T-helper 9 cell (primary cell): ENCODE data around the gene SPG11.
A peak's percentile ranks its signal among the peaks of the same experiment; 100 is the strongest.
"Not testable (repeated sequence)": the region's sequence is repeated elsewhere in the genome, so short reads cannot be mapped to it uniquely, and the experiment has no call there.

Experiments
- DNase-seq: peaks from one replicate; pipeline ENCODE4 v3.0.0-alpha.2; 2020

The SPG11 gene

DNA sequence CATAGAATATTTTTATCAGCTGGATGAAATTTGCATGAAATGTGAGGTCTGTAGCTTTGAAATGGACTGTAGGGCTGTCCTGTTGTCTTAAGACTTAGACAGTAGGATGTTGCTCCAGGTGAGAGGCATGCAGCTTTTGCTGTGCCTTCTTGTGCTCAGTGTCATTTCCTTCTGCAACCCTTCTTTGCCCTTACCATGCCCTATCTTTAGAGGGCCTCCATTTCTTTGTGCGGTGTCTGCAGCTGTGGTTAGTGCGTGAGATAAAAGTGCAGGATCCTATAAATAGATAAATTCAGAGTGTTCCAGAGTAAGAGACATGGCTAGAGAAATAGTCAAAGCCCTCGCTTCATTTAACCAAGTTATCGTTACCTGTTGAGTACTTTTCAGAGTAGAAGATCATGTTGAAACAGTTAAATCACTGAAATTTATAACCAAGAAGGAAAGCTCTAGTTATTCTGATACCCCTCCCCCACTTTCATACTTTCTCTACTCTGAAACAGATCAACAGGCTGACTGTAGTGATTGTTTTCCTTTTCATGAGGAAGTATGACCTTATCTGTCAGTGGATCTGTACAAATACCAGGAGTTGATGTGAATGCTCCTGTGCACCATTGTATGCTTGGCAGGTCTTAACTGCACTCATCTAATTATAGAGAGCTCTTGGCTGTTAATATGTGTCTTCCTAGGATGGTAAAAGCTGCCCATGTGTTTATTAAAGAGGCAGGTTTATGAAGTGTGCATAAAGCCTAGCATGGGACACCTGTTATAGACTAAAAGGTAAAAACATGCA lies 108.3 kb downstream of the SPG11 start:
- DNase-seq, result no peak

DNA sequence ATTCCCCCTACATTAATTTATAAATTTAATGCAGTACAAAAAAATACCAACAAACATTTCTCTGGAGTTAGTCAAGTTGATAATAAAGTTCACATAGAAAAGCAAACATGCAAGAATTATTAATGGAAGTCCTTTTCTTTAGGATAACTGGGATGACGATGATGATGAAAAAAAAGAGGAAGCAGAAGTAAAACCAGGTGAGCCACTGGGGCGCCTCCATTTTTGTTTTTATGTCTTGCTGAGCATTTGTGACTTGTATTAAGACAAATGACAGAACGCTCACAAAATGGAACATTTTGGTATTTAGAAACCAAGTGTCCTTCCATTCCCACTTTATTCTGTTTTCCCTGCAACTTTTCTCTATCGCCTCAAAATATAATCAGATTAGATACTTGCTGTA lies 112.7 kb downstream of the SPG11 start:
- no peak for DNase-seq

DNA sequence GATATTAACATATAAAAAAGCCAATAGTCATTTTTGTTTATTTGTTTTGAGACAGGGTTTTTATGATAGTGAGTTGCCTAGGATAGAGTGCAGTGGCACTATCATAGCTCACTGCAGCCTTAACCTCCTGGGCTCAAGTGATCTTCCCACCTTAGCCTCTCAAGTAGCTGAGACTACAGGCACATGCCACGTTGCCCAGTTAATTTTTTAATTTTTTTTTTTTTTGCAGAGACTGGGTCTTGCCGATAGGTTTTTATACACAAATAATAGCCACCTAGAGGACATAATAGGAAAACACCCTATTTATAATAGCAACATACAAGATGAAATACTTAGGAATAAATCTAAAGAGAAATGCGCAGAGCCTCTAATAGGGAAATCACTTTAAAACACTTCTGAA lies 113.2 kb downstream of the SPG11 start:
- no peak for DNase-seq

DNA sequence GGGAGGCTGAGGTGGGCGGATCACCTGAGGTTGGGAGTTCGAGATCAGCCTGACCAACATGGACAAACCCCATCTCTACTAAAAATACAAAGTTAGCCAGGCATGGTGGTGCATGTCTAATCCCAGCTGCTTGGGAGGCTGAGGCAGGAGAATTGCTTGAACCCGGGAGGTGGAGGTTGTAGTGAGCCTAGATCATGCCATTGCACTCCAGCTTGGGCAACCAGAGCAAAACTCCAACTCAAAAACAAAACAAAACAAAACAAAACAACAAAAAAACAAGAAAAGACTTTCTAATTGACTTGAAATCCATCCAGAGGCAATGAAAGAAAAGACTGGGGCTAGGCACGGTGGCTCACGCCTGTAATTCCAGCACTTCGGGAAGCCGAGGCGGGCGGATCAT lies 114.3 kb downstream of the SPG11 start:
- DNase-seq, result not testable (repeated sequence)

DNA sequence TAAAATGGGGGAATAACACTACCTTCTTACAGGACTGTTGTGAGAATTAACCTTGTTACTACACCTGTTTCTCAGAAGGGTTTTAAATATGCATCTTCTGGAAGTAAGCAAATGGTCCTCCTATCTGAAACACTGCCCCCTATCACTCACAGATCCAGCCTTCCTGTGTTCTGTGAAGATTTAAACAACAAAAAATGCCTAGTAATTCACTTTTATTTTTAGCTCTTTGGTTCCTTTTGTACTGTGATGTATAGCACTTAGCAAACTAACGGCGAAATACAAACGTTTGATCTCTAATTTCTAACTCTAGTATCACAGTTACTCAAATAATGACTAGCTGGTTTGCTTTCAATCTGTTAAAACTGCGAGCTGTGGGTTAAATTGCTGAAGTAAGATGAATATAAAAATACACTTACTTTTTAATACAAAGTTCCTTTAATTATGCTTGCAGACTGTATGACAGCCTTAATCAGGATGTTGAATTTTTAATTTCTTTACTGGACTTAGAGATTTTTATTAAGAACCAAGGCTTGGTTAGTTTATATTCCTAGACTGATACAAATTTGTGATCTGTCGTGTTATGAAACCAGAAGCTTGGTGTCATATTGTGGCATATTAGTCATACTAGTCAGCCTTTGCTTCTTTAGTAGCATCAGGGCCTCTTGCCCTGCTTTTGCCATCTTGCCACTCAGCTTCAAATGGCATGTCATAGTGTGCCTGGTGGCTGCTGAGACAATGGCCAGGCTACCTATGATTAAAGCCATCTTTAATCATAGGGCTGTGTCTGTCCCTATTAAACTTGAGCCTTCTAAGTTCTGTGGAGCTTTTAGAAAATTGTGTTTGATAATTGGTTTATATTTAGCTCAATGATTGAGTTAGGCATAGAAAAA lies 117.3 kb downstream of the SPG11 start:
- DNase-seq, result no peak

DNA sequence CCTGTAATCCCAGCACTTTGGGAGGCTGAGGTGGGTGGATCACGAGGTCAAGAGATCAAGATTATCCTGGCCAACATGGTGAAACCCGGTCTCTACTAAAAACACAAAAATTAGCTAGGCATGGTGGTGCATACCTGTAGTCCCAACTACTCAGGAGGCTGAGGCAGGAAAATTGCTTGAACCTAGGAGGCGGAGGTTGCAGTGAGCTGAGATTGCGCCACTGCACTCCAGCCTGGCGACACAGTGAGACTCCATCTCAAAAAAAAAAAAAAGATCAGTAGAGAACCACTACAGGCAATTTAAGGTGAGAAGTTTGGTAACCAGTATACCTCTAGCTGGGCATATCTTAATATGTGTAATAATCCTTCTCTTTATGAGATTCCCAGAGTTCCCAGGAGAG lies 118.7 kb downstream of the SPG11 start:
- not testable (repeated sequence) for DNase-seq

DNA sequence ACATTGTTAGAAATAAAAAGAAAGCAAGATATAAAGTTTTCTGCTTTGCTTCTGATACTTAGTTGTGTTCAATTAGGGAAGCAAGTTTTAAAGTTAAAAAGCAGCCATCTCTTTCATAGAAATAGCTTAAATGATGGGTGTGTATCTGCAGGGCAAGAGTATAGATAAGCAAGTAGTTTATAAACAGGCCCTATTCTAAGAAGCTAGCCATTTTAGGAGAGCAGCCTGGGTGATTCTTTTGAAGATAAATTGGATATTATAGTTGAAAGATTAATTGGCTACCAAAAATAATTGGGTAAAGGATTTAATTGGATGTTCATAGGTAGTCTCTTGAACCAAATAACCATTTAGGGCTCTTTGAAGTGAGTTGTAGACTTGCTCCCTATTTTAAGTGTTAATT lies 120.9 kb downstream of the SPG11 start:
- no peak for DNase-seq

DNA sequence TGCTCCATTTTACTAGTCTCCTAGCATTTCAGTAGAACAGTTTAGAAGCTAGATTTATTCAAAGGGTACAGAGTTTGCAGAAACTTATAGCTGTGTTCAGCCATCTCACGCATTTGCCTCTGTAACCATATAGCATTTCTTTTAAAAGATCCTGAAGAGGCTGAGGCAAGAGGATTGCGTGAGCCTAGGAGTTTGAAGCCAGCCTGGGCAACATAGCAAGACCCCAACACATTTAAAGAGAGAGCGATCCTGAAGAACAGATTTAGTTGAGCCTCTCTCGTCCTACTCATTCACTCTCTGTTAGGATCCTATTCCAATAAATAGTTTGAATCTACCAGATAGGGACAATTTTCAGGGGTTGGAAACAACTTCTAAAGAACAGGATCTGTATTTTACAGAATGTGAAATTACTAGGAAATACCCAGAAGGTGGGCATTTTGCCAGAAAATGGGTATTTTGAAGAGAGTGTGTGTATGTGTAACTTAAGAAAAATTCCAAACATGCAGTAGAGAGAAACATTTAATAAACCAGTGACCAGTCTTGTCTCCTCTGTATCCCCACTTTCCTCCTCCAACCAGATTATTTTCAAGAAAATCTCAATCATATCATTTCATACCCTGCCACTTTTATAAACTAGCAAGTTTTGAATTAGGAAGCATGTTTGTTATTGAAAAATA lies 122.0 kb downstream of the SPG11 start:
- DNase-seq, result no peak

DNA sequence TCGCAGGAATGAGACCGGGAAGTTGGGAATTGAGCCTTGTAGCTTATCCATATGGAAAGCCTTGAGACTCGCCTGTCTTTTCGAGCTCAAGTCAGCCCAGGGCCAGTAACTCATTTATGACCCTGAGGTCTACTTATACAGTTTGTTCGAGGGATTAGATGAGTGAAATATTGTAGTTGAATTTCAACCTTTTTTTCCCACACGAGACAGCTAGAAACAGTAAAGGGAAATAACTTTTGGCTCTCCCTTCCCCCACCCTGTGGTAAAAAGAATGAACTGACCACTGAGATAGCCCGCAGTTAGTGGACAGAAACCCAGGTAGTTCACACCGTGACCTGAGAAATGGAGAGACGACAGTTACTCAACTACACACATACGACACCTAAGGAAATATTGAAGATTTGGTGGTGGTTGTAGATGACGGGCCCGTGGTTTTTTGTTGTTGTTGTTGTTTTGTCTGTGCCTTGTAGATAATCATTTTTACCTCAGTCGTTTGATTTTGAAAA lies 125.7 kb downstream of the SPG11 start:
- DNase-seq, result no peak

DNA sequence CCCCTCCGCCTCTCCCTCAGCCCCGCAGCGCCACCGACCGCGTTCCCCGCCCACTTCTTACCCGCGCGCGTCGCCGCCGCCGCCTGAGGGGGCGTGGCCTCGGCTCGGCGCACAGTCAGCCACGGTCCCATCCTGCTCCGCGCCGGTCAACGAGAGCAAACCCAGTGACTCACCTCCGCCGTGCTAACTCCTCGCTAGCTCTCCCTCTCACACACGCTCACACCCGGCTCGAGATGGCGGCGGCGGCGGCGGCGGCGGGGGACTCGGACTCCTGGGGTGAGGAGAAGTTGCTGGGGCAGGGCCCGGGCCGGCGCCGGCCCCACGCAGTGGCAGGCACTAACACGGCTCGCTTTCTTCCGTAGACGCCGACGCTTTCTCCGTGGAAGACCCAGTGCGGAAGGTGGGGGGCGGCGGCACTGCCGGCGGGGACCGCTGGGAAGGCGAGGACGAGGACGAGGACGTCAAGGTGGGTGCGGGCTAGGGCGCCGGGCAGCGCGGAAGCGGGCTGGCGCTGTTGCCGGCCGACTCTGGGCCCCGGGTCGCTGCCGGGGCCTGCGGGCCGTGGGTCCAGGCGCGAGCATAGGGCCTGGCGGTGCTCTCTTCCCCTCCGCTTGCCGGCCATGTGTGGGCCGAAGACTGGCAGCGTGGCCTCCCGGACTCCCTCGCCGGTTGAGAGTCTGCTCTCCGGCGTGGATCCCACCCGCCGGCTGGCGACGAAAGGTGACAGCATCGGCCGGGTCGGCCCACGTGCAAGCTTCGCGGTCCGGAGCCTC lies 126.3 kb downstream of the SPG11 start, which contains the start of gene EIF3J:
Gene EIF3J, plus strand, starts transcription at position 186 of the 773 bp plus-strand sequence. Its CDS starts 48 bp downstream, at position 234.
- DNase-seq, result peak; percentile 91

DNA sequence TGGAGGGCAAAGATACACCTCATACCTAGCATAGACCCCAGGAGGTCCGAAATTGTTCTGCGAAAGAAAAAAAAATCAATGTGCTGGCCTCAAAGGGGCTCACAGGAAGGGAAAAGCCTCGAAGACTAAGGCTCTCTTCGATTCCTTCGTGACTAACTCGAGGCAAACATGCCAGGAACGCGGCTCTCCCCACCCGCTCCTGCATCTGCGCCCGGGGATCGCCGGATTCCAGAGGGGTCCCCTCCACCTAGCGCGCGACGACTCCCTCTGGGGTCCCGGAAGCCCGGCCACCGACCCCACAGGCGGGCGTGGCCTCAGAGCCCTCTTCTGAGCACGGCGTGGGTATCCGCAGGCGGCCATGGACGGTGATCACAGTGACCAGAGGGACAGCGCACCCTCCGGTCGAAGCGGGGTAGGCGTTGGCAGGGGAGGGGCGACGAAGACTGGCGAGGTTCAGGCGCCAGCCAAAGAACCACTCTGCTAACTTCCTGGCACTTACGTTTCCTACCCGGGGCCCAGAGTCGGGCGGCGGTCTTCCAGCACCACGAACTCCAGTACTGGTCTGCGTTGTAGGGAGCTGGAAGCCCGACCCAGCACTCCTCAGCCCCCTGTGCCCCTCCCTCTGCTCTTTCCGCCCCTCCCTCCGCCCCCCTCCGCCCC lies 127.0 kb downstream of the SPG11 start:
- DNase-seq, result no peak

DNA sequence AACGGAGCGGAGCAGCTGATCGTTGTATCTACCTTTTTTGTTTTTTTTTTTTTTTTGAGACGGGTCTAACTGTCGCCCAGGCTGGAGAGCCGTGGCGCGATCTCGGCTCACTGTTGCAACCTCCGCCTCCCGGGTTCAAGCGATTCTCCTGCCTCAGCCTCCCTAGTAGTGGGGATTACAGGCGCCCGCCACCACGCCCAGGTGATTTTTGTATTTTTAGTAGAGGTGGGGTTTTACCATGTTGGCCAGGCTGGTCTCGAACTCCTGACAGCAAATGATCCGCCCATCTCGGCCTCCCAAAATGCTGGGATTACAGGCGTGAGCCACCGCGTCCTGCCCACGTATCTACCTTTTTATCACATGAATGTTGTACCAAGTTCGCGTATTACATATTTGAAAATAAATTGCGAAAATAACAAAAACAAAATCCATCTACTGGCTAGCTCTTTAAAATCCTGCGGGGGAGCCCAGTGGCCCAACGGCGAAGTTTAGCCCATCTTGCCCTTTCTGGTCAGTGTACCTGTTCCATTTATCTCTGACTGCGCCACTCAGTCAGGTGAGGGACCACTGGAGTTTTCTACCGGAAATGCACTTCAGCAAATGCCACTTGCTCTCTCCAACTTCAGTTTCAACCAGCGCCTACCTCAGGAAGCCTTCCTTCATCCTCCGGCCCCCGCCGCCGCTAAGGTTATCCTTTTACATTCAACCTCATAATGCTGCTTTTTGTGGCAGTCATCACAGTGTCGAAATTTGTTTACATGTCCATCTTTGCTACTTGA lies 127.8 kb downstream of the SPG11 start:
- peak; percentile 8 for DNase-seq

DNA sequence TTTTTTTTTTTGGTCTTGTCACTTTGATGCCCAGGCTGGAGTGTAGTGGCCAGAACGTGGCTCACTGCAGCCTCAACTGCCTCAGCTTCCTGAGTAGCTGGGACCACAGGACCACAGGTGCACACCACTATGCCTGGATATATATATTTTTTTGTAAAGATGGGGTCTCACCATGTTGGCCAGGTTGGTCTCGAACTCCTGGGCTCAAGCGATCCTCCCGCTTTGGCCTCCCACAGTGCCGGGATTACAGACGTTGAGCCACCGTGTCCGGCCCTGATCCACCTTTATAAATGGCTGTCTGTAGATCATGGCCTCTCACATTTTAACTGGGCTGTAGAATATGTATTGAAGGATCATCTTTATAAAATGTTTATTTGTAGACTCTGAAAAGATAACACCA lies 128.4 kb downstream of the SPG11 start:
- DNase-seq, result no peak

DNA sequence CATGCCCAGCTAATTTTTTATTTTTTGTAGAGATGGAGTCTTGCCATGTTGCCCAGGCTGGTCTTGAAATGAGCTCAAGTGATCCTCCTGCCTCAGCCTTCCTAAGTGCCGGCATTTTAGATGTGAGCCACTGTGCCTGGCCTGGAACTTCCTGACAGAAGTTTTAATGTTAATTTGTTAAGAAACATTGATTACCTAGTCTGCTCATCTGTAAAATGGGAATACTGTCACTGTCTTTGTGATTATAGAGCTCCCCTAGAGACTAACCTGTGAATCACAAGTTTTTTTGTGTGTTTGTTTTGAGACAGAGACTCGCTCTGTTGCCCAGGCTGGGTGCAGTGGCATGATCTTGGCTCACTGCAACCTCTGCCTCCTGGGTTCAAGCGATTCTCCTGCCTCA lies 130.8 kb downstream of the SPG11 start:
- DNase-seq, result no peak

DNA sequence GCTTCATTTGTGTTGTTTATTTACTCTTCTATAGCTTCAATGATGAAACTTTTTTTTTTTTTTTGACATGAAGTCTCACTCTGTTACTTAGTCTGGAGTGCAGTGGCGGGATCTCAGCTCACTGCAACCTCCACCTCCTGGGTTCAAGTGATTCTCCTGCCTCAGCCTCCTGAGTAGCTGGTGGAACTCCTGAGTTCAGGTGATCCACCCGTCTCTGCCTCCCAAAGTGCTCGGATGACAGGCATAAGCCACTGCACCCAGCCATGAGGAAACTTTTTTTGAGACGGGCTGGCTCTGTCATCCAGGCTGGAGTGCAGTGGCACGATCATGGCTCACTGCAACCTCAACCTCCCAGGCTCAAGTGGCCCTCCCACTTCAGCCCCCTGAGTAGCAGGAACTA lies 131.2 kb downstream of the SPG11 start:
- not testable (repeated sequence) for DNase-seq

DNA sequence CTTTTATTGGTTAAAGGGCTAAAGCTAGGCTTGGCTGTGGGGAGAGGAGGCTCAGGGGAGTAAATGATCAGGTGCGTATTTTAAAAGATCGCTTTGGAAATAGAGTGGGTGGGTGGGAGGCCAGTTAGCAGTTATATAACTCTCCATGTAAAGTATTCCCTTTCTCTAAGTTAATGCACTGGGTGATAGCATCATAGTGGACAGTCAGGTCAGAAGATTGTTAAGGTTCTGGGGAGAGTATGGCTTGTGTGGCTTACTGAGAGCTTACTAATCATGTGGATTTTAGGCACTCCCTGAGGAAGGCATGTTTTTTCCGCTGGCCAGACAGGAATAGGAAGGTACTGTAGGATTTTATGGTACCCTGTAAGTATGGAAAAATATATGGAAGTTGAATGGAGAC lies 132.8 kb downstream of the SPG11 start:
- no peak for DNase-seq

DNA sequence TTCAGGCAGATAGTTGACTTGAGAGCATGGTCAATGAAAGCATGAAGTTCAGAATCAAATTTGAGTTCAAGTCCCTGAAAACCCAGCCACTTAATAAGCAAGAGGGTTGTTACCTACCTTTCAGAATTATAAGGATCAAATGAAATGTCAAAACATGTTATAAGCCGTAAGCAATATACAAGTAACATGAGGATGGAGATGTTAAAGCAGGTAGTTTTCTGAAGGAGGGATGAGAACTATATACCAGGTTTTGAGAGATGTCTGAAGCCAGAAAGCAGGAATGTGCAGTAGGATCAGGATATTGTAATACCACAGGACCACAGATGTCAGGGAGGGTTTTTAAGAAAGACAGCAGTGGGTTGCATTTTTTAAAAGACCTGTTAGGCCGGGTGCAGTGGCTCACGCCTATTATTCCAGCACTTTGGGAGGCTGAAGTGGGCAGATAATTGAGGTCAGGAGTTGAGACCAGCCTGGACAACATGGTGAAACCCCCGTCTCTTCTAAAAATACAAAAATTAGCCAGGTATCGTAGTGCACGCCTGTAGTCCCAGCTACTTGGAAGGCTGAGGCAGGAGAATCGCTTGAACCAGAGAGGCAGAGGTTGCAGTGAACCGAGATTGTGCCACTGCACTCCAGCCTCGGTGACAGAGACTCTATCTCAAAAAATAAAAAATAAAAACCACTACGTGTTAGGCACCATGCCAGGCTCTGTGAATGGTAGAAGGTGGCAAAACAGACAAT lies 133.4 kb downstream of the SPG11 start:
- DNase-seq, result no peak

DNA sequence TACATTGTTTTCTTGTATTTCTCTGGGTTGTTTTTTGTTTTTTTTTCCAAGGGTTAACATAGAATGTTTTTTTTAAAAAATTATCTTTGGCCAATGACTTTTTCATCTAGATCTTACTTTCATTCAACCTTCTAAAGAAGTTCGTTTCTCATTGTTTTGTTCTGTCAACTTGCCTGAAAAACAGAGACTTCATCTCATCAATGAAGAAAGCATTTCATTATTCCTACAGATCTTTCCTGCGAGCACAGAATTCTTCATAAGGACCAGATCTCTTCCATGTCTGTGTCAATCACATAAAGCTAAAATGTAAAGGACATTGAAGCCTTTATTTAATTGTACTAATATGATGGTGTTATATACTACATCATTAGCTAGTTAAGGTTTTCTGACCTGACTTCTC lies 136.2 kb downstream of the SPG11 start:
- DNase-seq, result no peak

DNA sequence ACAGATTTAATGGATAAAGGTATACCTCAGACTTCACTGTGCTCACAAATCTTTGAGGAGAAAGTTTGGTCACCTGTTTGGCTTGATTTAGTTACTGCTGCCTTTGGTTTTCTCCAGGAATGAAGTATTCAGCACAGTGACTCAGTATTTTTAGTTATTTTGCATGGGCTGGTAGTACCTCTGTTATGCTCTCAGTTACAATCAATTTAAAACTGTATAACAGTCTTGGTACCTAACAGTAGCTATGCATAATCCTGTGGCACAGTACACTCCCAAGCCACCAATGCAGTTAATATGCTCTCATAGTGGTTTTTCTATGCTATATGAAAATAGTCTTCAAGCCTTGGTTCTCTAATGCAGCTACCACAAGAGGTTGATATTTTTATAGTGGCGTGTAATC lies 138.4 kb downstream of the SPG11 start:
- DNase-seq, result no peak

DNA sequence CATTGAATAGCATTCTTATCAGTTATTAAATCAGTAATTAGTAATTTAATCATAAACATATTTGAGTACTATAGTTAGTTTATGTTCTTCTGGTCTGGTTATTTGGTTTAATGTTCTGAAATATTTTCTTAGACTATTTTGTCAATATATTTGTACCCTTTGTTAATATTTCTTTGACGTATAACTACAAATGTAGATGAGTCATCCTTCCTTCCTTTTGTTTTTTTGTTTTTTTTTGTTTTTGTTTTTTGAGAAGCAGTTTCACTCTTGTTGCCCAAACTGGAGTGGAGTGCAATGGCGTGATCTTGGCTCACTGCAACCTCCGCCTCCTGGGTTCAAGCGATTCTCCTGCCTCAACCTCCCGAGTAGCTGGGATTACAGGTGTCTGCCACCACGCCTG lies 143.9 kb downstream of the SPG11 start:
- DNase-seq, result no peak
